Glutamatergic neuron (in vitro differentiated cells): ENCODE data around the gene IMMP1L. TPM values are rescaled to one million over a fixed set of nuclear protein-coding genes. Genes with fewer than 3 reads are reported as not detected.

ENCODE experiments used
- DNase-seq: peaks from one replicate; pipeline ENCODE4 v3.0.0; 2022
- H3K27ac Mint-ChIP-seq: one replicate; pipeline ENCODE4 v1.8.0; 2020; ENCODE audit warnings: mild to moderate bottlenecking, mixed read lengths, inconsistent platforms; ENCODE audit not compliant: unreplicated experiment
- H3K27me3 Mint-ChIP-seq: one replicate; pipeline ENCODE4 v1.8.0; 2020; ENCODE audit warnings: mild to moderate bottlenecking, moderate library complexity, mixed read lengths, inconsistent platforms; ENCODE audit not compliant: unreplicated experiment
- H3K36me3 Mint-ChIP-seq: one replicate; pipeline ENCODE4 v1.8.0; 2020; ENCODE audit warnings: mild to moderate bottlenecking, mixed read lengths, inconsistent platforms; ENCODE audit not compliant: unreplicated experiment
- H3K4me1 Mint-ChIP-seq: one replicate; pipeline ENCODE4 v1.8.0; 2020; ENCODE audit warnings: mild to moderate bottlenecking, low read depth, mixed read lengths, inconsistent platforms; ENCODE audit not compliant: unreplicated experiment
- H3K4me3 Mint-ChIP-seq: one replicate; pipeline ENCODE4 v1.8.0; 2020; ENCODE audit warnings: mild to moderate bottlenecking, mixed read lengths, inconsistent platforms; ENCODE audit not compliant: unreplicated experiment
- H3K9me3 Mint-ChIP-seq: one replicate; pipeline ENCODE4 v1.8.0; 2020; ENCODE audit warnings: mild to moderate bottlenecking, moderate library complexity, mixed read lengths, inconsistent platforms; ENCODE audit not compliant: unreplicated experiment
- CTCF ChIP-seq: fragments of 200-600 bp; sonication (generic); IDR thresholded peaks from one replicate; pipeline ENCODE4 v1.5.0; 2021; ENCODE audit not compliant: partially characterized antibody, unreplicated experiment
- total RNA-seq: library from RNA; stranded (reverse); fragmentation: NEBNext Ultra II Directional; extraction: Animal tissue kit (Norgen Biotek cat#: 25700); gene quantifications from one replicate; pipeline ENCODE4 v1.2.1, GENCODE V29; 2021; ENCODE audit not compliant: unreplicated experiment

IMMP1L gene
- total RNA-seq, 1 donor from 2014 or later, result 34.3 TPM

GRCh38 chr11:31531293-31531692 is 21.9 kb upstream of the IMMP1L start:
- H3K36me3 Mint-ChIP-seq, result no peaks in the 10 kb centered on the region
- H3K27me3 Mint-ChIP-seq, result peaks cover 3% of the 10 kb centered on the region
- no peak for TF ChIP-seq CTCF
- H3K9me3 Mint-ChIP-seq, result no peaks in the 10 kb centered on the region
- DNase-seq, result no peak
- no peaks in the 10 kb centered on the region for H3K4me1 Mint-ChIP-seq
- no peak overlapping the region for H3K4me3 Mint-ChIP-seq
- H3K27ac Mint-ChIP-seq, result no peak overlapping the region

- Mint-ChIP-seq H3K4me3 (no peak overlapping the region), H3K36me3 (no peaks in the 10 kb centered on the region), H3K27ac (no peak overlapping the region), H3K4me1 (no peaks in the 10 kb centered on the region), H3K9me3 (no peaks in the 10 kb centered on the region), H3K27me3 (peaks cover 3% of the 10 kb centered on the region)
- no peak for TF ChIP-seq CTCF
- no peak for DNase-seq
Observed at GRCh38 chr11:31529701-31530100, 20.3 kb upstream of the IMMP1L start.

GRCh38 chr11:31529189-31529588 is 19.8 kb upstream of the IMMP1L start:
- Mint-ChIP-seq H3K4me3 (no peak overlapping the region), H3K36me3 (no peaks in the 10 kb centered on the region), H3K27ac (no peak overlapping the region), H3K9me3 (no peaks in the 10 kb centered on the region), H3K4me1 (no peaks in the 10 kb centered on the region), H3K27me3 (peaks cover 3% of the 10 kb centered on the region)
- no peak for TF ChIP-seq CTCF
- DNase-seq, result no peak

- no peaks in the 10 kb centered on the region for H3K9me3 Mint-ChIP-seq
- H3K36me3 Mint-ChIP-seq, result no peaks in the 10 kb centered on the region
- H3K4me3 Mint-ChIP-seq, result no peak overlapping the region
- TF ChIP-seq CTCF, result no peak
- H3K27ac Mint-ChIP-seq, result no peak overlapping the region
- DNase-seq, result no peak
- H3K27me3 Mint-ChIP-seq, result peaks cover 2% of the 10 kb centered on the region
- no peaks in the 10 kb centered on the region for H3K4me1 Mint-ChIP-seq
Observed at GRCh38 chr11:31521497-31522150, 12.2 kb upstream of the IMMP1L start.

- Mint-ChIP-seq H3K4me3 (no peak overlapping the region), H3K27me3 (no peaks in the 10 kb centered on the region), H3K27ac (no peak overlapping the region), H3K36me3 (no peaks in the 10 kb centered on the region), H3K4me1 (peaks cover 5% of the 10 kb centered on the region), H3K9me3 (peaks cover 6% of the 10 kb centered on the region)
- no peak for DNase-seq
- TF ChIP-seq CTCF, result no peak
Observed at GRCh38 chr11:31512117-31512516, 2.7 kb upstream of the IMMP1L start.
